Measurements from ENCODE around the gene CALML3.

The CALML3 gene

DNA sequence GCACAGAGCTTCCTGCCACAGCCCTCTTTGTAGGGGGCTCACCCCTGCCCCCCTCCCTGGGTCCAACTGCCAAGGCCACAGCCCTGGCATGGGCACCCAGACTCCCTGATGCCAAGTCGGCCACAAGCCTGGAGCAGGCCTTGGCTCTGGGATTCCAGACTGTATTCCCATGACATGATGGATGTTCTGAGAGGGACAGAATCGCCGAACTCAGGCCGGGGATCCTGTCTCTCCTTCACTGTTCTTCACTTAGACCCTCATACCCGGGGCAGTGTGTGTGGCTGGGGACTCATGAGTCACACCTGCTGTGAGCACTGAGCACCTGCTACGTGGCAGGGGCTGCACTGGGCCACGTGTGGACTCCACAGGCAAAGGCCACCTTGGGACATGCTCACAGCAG lies 33.3 kb upstream of the CALML3 start:
- DNase-seq = no peak

DNA sequence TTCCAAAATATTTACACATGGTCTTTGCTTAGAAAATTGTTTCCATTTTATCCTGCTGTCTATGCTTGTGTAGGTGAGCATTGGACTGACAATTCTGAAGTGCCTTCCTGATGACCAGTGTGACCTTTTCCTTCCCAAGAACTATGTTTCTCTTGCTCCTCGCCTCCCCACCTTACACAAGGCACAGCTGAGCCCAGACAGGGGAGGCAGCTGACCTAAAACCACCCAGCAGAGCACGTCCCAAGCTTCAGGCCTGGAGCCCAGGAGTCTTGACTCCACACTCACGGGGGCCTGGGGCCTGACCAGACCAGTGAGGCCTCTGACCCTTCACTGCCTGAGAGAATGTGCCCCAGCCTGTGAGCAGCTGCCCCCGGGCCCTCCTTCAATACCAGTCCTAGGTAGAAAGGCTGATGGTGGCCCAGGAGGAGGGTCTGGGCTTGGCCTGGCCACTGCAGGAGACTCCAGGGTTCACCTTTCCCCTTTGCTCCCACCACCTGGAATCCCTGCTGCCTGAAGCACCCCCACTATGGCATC lies 32.4 kb upstream of the CALML3 start:
- DNase-seq = no peak

DNA sequence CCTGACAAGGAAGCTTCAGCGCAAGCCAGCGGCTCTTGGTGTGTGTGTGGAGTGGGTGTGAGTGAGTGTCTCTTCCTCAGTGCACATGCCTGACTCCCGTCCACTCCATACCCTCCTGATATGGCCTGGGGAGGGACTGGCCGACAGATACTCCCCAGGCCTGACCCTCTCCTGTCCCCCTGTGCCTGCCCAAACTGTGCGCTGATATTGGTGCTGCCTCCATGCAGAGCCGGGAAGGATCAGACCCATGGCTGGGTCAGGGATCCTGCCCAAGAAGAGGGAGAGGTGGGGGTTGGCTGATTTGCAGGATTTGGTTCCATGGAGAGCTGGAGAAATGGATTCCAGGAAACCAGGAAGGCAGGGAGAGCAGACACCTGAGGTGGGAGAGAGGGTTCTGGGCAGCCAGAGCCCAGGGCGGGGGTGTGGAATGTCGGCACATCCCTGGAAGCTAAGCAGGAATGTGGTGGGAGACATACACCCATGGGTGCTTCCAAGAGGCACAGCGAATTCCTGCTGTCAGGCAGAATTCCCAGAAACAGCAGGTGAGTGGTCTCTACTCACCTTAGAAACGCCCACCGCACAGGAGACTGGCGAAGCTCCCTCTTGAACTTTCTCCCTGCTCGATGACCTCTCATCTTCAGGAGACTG lies 31.7 kb upstream of the CALML3 start:
- DNase-seq = no peak

DNA sequence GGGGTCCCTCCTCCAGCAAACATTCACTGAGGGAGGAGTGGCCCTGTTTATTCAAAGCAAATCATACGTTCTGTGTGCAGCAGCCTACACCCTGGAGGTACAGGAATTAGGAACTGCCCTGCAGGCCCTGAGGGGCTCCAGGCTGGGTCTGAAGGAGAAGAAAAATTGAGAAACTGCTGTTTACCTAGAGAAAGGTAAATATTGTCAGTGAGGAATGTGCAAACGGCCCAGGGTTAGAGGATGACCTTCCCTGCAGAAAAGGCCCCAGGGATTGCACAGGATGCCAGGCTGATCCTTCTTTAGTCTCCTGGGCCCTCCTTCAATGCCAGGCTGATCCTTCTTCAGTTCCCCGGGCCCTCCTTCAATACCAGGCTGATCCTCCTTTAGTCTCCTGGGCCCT lies 31.1 kb upstream of the CALML3 start:
- DNase-seq = no peak

DNA sequence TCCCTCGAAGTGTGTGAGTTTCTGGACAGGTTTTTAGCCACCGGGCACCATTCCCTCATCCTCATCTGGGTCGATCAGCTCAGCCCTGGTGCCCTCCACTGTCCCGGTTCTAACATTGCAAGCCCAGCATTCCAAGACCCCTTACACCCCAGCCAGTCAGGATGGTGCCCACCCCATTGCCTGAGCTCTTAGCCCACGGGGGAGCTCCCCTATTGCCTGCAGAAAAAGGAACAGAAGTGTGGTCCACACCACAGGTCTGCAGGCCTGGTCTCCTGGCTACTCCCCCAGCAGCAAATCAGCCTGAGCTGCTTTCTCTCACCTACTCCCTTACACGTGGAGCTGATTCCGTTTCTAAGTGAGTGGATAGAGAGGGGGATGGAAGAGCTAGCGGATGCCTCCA lies 30.1 kb upstream of the CALML3 start:
- no peak for DNase-seq

DNA sequence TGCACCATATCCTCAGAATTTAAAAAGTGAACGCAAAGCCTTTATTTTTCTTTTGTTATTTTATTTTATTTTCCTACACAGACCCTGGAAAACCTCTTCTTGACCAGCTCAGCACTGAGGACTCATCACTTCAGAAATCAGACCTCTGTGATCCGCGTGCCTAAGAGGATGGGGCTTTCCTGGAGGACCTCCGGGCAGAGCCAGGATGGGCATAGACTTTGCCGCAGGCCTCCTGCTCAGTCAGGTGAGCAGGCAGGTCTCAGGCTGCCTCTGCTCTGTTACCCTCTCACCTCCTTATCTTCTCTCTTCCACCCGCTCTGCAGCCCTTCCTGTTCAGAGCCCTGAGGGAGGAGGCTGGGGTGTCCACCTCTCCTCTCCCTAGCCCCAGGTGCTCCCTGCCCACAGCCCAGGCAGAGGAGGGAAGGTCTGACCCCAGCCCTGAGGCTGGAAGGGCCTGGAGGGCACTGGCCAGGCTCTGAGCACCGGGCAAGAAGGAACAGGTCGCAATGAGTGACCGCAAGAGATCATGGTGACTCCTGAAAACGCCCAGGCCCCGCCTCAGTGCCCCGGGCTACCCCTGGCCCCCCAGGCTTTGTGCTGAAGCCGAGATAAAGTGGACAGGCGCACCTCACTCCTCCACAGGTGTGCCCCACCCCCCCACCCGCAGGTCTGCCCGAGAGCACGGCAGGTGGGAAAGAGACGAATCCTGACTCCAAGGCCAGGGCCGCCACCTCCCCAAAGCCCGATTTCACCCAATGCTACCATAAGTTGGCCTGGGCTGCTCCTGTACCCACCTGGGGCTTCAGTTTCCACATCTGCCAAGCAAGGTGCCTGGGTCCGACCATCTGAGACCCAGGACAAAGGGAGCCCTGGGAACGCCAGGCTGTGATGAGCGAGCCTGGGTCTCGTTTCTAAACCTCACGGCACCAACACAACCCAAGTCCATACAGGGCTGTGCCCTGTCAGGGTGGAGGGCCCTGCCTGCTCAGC lies 28.2 kb upstream of the CALML3 start:
- no peak for DNase-seq

DNA sequence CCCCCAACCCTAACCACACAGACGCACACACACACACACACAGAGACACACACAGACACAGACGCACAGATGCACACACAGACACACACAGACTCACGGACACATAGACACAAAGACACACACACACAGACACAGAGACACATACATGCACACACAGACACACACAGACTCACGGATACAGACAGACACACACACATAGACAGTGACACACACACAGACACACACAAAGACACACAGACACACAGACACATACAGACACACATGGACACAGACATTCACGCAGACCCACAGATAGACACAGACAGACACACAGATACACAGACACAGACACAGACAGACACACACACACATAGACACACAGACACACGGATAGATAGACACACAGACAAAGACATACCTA lies 27.5 kb upstream of the CALML3 start:
- no peak for DNase-seq

DNA sequence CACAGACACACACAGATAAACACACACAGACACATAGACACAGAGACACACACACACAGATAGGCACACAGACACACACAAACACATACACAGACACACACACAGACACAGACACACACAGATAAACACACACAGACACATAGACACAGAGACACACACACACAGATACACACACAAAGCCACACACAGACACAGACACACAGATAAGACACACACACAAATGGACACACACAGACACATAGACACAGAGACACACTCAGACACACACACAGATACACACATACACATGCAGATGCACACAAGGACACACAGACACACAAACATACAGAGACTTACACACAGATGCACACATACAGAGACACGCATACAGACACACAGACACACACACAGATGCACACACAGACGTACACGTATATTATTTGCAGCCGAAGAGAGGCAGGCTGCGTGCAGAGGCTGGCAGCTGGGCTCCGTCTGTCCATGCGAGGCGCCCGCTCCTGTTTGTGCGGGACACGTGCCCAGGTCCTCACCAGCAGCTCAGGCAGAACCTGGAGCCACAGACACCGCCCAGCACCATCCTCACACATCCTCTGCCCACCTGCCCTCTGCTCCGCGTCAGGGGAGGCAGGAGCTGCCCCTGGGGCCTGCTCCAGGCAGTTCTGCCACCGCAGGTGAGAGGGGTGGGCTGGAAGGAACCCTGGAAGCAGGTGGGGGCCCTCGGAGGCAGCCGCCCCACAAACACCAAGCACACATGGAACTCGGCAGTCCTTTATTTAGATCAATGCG lies 26.6 kb upstream of the CALML3 start:
- DNase-seq = no peak

DNA sequence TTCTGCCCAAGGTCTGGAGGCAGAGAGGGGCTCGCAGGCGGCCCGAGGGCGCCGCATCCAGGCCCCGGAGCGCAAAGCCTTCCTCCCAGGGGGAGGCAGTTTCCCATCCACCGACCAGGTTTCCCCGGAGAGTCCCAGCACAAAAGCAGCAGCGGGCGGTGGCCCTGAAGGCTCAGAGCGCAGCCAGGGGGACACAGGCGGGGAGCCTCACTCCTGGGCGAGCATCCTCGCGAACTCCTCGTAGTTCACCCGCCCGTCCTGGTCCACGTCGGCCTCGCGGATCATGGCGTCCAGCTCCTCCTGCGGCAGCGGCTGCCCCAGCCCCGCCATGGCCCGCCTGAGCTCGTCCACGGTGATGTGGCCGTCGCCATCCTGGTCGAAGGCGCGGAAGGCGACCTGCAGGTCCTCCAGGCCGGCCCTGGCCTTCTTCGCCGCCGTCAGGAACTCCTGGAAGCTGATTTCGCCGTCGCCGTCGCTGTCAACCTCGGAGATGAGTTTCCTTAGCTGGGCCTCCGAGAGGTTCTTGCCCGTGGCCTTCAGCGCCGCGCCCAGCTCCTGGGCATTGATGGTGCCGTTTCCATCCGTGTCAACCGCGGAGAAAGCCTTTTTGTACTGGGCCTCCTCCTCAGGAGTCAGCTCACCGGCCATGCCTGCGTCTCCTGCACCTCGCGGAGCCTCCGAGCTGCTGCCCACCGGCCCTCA lies 25.8 kb upstream of the CALML3 start:
- no peak for DNase-seq

DNA sequence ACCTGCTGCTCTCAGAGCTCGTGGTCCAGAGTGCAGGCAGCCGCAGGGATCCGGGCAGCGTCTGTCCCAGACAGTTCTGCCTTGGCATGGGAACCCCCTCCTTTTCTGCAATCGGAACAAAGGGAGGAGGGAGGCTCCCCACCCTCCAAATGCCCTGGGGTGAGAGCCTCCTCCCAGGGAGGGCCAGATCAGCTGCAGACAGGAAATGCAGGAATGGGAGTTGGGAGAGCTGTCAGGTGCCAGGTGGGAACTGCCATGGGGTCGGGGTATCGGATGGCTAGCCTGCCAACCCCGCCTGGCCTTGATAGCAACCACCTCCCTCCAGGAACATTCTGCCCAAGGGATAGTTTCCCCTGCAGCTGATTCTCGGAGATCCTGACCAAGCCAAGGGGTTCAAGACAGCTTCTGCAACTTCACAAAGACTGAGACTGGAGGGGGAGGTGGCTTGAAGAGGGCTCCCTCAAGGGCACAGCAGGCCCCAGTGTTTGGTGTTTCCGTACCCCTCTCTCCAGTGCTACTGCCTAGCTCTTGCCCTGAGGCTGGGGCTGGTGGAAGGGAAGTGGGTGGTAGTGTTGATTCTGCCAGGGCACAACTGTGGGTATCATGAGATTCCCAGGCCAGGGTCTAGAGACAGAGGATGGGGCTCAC lies 25.1 kb upstream of the CALML3 start, which contains the start of gene CALML5:
TSS of gene CALML5 (minus strand) at position 78 of the 648 bp plus-strand sequence. CDS start 132 bp downstream, outside the sequence.
- no peak for DNase-seq

DNA sequence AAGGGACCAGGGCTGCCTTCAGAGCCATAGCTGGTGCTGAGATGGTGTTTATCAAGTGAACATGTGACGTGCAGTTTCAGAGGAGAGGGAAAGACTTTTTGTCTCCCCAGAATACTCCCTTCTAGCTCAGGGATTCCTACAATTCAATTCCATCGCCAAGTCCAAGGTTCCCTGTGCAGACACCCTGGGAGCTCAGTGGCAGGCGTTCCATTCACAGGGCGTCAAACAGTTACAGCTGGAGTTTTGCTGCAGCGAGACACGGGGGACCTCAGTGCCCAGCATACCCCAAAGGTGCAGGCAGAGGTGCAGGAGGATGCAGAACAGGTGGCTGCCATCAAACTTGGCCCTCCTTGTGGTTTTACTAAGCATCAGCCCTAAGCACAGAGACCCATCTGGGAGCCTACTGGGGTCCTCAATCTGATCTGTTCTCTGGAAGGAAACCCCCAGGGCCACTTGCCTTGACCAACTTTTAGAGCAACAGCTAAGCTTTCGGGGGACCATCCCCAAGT lies 24.5 kb upstream of the CALML3 start:
- DNase-seq = no peak

DNA sequence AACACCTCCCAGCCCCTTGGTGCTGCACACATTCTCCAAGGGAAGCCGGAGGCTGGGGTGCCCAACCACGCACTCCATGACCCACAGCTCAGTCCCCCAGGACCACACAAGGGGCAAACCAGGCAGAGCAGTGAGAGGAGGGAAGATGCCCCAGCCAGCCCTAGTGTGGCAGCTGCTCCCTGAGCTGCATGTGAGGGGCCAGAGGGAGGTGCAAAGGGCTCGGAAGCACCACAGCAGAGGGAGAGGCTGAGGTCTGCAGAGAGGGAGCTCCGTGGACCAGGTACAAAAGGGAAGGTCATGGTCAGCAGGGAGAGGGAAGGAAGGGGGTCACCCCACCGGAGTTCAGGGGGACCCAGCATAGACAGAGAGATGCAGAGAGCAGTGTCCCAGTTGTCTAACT lies 23.9 kb upstream of the CALML3 start:
- no peak for DNase-seq

DNA sequence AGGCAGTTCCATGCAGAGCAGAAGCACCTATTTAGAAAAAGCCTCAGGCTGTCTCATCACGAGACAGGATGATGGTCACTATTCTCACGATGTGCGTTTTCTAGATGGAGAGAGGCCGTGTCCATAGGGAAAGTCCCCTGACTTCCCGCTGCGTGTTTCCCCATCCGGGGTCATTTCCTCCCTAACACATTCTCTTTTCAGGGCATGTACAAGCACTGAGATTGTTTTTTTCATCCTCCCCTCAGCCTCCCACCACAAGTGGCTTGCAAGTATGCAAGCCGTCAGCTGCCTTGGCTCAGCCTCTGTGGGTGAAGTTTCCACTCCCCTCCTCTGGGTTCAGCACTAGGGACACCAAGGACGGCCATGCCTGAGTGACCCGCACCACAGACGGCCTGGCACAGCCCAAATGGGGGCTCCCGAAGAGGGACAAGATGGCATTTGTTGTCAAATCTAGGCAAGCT lies 22.7 kb upstream of the CALML3 start:
- DNase-seq = no peak

DNA sequence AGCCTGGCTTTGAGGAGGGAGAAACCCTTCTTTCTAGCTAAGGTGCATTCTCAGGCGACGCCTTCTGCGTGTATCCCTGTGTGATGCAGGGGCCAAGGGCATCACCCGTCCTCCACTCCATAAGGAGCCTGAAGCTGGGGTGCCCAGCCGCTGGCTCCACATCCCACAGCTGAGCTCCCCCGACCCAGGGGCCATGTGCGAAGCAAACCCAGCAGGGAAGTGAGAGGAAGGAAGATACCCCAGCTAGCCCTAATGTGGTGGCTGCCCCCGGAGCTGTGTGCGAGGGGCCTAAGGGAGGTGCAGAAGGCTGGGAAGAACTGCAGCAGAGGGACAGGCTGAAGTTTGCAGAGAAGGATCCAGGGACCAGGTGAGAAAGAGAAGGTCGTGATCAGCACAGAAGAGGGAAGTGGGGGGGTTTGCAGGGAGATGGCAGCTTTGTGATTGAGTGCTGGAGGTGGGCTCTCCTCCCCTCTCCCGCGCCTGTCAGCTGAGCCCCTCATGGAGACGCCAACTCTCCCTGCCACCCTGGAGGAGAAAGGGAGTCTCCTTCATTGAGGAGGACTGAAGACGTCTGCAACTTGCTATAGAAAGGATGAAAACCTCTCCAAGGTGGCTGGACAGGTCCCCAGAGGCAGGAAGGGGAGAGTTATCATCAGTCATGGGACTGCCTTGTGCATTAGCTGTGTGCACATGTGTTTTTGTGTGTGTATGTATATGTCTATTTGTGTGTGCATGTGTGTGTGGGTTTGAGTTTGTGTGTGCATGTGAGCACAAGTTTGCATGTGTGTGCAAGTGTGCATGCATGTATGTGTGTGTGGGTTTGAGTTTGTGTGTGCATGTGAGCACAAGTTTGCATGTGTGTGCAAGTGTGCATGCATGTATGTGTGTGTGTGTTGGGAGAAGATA lies 21.9 kb upstream of the CALML3 start:
- no peak for DNase-seq

DNA sequence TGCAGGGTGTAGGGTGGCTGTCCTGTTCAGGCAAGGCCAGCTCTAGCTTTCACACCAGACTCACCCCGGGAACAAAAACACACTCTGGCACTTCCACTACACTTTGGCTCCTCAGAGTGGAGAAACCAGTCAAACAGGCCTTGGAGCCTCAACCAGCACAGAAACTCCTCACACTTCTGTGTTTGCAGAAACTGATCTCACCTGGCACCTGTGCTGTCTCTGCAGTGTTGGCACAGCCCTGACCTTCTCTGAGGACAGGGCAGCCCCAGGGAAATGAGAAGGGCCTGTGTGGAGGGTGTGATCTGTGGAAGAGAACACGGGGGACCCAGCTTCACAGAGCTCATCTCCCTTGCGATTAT lies 21.3 kb upstream of the CALML3 start:
- DNase-seq = no peak

DNA sequence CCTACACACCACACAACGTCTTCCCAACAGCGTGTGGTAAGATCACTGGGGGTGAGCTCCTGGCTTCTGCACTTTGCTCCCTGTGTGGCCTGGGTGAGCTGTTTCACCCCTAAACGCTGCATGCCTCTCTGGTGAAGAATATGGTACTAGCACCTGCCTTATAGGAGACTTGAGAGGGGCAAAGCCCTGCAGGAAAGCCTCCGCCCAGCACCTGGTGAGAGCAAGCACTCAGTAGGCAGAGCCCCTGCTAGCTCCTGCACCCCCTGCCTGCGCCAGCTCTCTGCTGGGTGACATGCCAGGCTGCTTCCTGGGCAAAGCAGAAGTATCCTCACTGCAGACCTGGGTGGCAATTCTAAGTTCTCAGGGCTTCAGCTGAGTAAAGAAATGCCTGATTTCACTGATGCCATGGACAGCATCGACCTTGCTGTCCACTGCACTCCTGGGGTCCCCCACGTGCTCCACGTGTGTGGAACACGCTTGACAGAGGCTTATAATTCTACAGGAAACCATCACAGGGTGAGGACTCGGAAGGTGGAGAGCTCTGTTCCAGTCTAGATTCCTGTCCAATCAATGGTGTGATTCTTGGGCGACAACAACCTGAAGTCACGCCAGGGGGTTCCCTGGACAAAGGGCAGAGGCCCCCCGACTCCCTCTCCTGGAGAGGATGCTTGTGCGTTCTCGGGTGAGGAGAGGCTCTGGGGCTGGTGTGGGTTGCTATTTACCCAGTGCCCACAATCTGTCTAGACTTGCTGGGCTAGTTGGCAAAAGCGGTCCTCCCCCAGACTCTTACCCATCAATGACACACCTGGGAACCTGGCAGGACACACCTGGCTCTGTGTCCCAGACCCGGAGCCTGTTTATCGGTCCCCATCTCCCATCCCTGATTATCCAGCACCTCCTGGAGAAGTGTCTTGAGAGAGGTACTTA lies 20.4 kb upstream of the CALML3 start:
- DNase-seq = no peak

DNA sequence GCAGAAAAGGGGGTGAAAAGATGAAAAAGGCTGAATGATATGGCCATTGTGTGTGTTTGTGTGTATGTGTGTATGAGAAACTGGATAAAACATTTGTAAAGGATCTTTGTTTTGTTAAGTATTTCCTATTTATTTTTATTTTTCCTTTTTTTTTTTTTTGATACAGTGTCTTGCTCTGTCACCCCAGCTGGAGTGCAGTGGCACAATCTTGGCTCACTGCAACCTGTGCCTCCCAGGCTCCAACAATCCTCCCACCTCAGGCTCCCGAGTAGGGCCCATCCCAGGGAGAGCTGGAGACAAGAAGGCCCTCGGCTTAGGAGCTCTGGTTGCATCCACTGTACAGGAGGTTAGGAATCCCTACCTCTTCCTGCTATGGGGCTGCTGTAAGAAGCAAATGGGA lies 18.5 kb upstream of the CALML3 start:
- no peak for DNase-seq

DNA sequence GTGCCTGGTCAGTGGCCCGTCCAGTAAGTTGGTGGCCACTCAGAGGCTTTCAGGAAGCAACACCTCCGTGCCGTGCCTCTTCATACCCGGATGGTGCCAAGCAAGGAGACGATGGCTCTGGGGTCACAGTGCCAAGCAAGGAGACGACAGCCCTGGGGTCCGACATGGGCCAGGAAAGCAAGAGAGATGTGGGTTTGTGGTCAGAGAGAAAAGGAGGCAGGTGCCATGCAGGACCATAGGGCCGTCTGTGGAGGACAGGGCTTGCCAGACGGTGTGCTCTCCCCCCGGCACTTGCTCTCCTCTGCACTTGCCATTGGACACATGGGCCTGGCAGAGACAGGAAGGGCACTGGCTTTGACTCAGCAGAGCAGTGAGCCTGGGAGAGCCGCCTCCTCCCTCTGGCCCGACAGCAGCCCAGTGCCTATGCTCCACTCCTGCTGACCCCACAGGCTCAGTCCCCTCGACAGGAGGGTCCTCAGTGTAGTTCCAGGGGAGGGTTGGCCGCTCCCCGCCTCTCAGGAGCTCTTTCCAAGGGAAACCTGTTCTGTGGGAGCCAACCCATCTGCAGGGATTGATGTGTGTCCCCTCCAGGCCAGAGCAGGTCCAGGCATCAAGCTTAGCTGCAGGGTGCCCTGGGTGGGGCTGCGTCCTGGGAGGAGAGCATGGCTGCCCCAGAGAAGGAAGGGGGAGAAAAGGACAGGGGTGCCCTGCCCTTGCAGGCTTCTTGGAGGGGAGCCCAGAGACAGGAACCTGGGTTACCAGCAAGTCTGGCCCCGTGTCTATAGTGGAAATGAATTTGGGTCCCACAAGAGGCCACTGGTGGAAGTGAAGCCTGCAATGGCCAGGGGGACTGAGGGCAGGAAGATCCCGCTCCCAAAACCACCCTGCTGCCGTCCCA lies 17.8 kb upstream of the CALML3 start:
- no peak for DNase-seq
